Right atrium auricular region (tissue), 2 donors: Measurements from ENCODE around the gene DQX1. TPM values are rescaled to one million over a fixed set of nuclear protein-coding genes. Genes with fewer than 3 reads are reported as not detected.
A peak's percentile ranks its signal among the peaks of the same experiment; 100 is the strongest.

Source experiments
- DNase-seq: peaks from one replicate; pipeline ENCODE4 v3.0.0-alpha.2; 2019; ENCODE audit warnings: low spot score
- H3K27ac ChIP-seq, 2 donors: fragments of 200-600 bp; sonication (generic); 1 replicate in 1 of 2; 2 replicates in 1 of 2; pipeline ENCODE4 v1.5.1; 2016 to 2019
- H3K27me3 ChIP-seq, 2 donors: fragments of 200-600 bp; sonication (generic); one replicate each; pipeline versions ENCODE4 v1.5.1 to v1.6.0; 2017 to 2019
- H3K36me3 ChIP-seq: fragments of 200-600 bp; sonication (generic); one replicate; pipeline ENCODE4 v1.5.1; 2016
- H3K4me1 ChIP-seq, 2 donors: fragments of 200-600 bp; sonication (generic); one replicate each; pipeline versions ENCODE4 v1.5.1 to v1.6.0; 2017 to 2019
- H3K4me3 ChIP-seq, 2 donors: fragments of 200-600 bp; sonication (generic); 1 replicate in 1 of 2; 2 replicates in 1 of 2; pipeline ENCODE4 v1.5.1; 2017 to 2019; ENCODE audit warnings: mild to moderate bottlenecking in 1 of 2, moderate library complexity in 1 of 2
- H3K9me3 ChIP-seq, 2 donors: fragments of 200-600 bp; sonication (generic); one replicate each; pipeline ENCODE4 v1.5.1; 2019
- total RNA-seq, 2 donors: library from RNA; depleted of rRNA; stranded (reverse); fragments of >200 nt; gene quantifications; one replicate each; pipeline ENCODE4 v1.1.0, GENCODE V29; 2016
- TF ChIP-seq, protein P1 (sequence below), 2 donors: fragments of 200-600 bp; sonication (generic); IDR thresholded peaks; one replicate each; pipeline ENCODE4 v1.5.1; 2019; ENCODE audit warnings: antibody characterized with exemption in 2 of 2

DQX1 gene
- total RNA-seq, 2 donors from 2014 or later: not detected

DNA sequence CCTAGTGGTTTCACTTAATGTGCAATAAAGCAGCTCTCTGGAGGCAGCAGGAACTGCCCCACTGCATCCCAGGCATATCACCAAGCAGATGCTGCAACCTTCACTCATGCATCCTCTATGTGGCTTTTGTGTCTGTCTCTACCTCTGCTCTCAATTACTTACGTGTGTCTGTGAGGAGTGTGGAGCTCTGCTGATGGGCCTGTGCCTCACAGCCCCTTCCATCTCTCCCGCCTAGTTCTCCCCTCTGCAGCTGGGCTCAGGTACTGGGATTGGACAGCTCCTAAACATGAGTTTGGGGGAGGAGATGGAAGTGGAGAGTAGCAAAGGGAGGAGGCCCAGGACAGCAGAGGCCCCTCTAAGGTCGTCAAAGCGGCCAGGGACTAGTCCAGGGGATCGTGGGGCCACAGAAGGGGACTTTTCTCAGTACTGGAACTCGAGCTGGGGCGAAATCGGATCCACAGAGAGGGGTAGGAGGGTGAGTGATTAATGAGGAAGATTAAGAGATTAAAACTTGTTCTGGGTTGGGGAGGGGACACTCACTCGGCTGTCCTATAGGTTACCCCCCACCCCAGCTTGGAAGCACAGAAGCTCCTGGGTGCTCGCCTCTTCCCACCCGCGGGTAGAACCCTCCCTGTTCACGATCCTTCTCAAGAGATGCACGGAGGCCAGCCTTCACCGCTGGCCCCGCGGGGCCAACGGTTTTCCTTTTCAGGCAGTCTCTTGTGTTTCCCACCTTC lies 24.5 kb downstream of the DQX1 start:
- Histone ChIP-seq H3K27ac (no peak overlapping the region), H3K27me3 (peaks cover 18 to 21% of the 10 kb centered on the region in 2 donors), H3K9me3 (no peaks in the 10 kb centered on the region), H3K36me3 (peaks cover 14% of the 10 kb centered on the region), H3K4me1 (peaks cover 0 to 77% of the 10 kb centered on the region in 2 donors), H3K4me3 (peak overlapping the region in 1 of 2 donors; percentile 62)
- TF ChIP-seq, protein P1, sequence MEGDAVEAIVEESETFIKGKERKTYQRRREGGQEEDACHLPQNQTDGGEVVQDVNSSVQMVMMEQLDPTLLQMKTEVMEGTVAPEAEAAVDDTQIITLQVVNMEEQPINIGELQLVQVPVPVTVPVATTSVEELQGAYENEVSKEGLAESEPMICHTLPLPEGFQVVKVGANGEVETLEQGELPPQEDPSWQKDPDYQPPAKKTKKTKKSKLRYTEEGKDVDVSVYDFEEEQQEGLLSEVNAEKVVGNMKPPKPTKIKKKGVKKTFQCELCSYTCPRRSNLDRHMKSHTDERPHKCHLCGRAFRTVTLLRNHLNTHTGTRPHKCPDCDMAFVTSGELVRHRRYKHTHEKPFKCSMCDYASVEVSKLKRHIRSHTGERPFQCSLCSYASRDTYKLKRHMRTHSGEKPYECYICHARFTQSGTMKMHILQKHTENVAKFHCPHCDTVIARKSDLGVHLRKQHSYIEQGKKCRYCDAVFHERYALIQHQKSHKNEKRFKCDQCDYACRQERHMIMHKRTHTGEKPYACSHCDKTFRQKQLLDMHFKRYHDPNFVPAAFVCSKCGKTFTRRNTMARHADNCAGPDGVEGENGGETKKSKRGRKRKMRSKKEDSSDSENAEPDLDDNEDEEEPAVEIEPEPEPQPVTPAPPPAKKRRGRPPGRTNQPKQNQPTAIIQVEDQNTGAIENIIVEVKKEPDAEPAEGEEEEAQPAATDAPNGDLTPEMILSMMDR (IDR thresholded peaks at IDR 0.05): no peak
- no peak for DNase-seq

DNA sequence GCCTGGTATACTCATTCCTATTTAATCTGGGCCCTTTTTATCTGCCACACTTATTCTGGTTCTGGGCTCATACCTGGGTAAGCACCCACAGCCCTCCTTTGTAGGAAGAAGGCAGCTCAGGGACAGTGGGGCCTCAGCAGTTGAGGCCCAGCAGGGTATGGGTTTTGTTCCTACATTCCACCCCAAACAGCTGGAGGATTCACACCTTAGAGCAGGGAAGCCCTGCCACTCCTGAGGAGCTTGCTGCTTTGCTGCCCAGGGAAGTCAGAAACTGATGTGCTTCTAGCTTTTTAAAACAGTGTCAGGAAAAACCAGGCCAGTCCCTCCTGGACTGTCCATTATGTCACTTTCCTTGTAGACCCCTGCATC lies 25.5 kb downstream of the DQX1 start:
- TF ChIP-seq, protein P1 (IDR thresholded peaks at IDR 0.05): no peak
- no peak for DNase-seq
- H3K27ac ChIP-seq: no peak overlapping the region
- peaks cover 0 to 67% of the 10 kb centered on the region in 2 donors for H3K4me1 ChIP-seq
- H3K27me3 ChIP-seq: peaks cover 18 to 21% of the 10 kb centered on the region in 2 donors
- no peak overlapping the region for H3K4me3 ChIP-seq
- peaks cover 9% of the 10 kb centered on the region for H3K36me3 ChIP-seq
- H3K9me3 ChIP-seq: no peaks in the 10 kb centered on the region

DNA sequence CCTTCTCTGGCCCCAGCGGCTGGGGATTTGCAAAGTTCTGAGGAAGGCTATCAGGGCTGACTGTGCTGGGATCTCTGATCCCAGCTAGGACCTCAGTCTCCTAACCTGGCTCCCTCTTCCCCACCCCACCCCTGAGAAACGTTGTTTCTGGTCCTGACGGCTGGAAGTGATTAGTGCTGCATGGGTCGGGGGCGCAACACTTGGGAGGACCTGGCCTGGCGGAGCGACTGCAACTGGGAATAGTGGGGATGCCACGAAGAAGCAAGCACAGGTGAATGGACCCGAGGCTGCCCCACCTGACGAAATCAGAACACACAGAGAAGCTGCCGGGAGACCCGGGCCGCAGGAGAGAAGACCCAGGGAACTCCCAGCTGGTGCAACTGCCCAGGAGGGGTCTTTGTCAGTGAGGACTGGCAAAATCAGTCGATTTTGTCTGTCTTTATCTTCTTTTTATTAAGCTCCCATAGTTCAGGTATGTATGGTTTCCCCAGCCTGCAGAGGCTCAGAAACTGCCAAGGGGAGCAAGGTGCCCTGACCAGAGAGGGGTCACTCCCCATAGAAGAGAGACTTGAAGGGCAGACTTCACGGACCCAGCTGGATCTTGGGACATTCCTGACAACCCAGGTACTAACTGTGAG lies 26.0 kb downstream of the DQX1 start:
- H3K36me3 ChIP-seq: peaks cover 4% of the 10 kb centered on the region
- H3K9me3 ChIP-seq: no peaks in the 10 kb centered on the region
- peak overlapping the region in 1 of 2 donors; percentile 51 for H3K4me3 ChIP-seq
- H3K27ac ChIP-seq: no peak overlapping the region
- H3K4me1 ChIP-seq: peaks cover 0 to 62% of the 10 kb centered on the region in 2 donors
- H3K27me3 ChIP-seq: peaks cover 18 to 21% of the 10 kb centered on the region in 2 donors
- DNase-seq: no peak
- TF ChIP-seq, protein P1 (IDR thresholded peaks at IDR 0.05): no peak

DNA sequence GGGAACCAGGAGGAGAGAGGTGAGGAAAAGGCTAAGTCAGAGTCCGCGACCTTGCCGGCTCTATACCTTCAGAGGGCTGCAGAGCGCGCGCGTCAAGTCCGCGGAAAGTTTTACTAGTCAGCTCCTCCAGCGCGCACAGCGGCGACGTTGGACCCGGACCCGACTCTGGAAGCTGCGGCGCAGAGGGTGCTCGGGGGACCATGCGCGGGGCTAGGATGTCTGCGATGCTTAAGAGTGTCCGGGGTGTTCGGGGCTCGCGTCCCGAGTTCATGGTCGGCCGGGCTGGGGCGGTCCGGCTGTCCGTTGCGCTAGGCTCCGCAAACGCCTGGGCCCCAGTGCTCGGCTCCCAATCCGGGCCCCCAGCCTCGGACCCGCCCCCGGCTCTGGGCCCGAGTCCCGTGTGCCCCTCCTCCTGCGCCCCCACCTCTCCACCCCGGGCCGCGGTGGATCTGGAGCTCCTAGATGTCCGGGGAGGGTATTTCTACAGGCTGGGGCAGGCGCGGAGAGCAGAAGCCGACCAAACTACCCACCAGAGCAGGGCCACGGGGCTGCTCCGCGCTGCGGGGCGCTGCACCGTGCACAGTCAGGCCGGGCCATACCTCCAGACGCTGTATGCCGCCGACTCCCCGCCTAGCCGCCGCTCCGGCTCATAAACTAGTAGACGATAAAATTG lies 26.6 kb downstream of the DQX1 start, which contains the start of gene LBX2:
Gene LBX2, minus strand, starts transcription at position 337 of the 673 bp plus-strand sequence. Its CDS starts 66 bp downstream, at position 271.
- no peaks in the 10 kb centered on the region for H3K9me3 ChIP-seq
- no peaks in the 10 kb centered on the region for H3K36me3 ChIP-seq
- no peak for DNase-seq
- H3K27me3 ChIP-seq: peaks cover 18 to 21% of the 10 kb centered on the region in 2 donors
- H3K4me1 ChIP-seq: peaks cover 0 to 56% of the 10 kb centered on the region in 2 donors
- H3K4me3 ChIP-seq: peak within 1 kb of the TSS; percentile 6 to 51
- TF ChIP-seq, protein P1 (IDR thresholded peaks at IDR 0.05): no peak
- H3K27ac ChIP-seq: no peak within 1 kb of the TSS

DNA sequence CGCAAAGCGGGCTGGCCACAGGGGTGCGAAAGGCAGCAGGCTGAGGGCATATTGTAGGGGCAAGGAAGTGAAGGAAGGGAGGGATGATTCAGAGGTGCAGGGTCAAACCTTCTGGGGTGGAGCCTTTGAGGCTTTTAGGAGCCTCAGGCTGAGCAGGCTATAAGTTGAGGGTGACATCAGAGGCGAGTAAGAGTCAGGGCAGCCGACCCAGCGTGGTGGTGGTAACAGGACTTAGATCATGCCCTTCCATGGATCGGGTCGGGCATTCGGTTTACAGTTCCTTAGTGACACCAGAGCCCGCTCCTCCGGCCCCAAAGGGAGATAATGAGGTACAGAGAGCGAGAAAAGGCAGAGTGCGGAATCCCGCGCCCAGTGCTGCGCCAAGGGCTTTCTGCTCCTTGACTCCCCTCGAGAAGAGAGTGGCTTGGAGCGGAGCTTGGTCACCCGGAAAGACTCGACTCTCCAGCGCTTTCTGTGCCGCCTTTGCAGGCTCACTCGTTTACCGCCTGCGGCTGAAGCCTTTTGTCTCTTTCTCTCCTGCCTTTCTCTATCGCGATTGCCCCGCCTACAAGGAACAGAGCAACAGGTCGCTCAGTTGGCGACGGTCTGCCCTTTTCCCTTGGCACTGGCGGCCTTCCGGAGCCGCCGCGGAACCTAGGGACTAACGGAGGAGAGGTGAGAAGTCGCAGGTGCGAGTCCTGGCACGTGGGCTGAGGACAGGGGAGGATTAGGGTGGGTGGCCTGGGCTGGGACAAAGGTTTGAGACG lies 27.3 kb downstream of the DQX1 start:
- Histone ChIP-seq H3K4me1 (peaks cover 0 to 48% of the 10 kb centered on the region in 2 donors), H3K36me3 (peaks cover 1% of the 10 kb centered on the region), H3K27me3 (peaks cover 18 to 21% of the 10 kb centered on the region in 2 donors), H3K4me3 (peak overlapping the region; percentile 6 to 51), H3K27ac (no peak overlapping the region), H3K9me3 (no peaks in the 10 kb centered on the region)
- TF ChIP-seq, protein P1 (IDR thresholded peaks at IDR 0.05): no peak
- DNase-seq: no peak
